Fibroblast of mammary gland (primary cell): ENCODE data around the gene ZSCAN30.

Experiments used
- DNase-seq: peaks from one replicate; pipeline ENCODE4 v3.0.0-alpha.2; 2010; ENCODE audit warnings: low read depth
- H3K4me3 ChIP-seq: 2 replicates; pipeline ENCODE4 v1.5.1; 2011; ENCODE audit warnings: low read depth, mild to moderate bottlenecking, low read length, moderate library complexity; ENCODE audit not compliant: control insufficient read depth
- TF ChIP-seq, protein P1 (sequence below): conservative IDR thresholded peaks from 2 replicates; pipeline ENCODE4 v1.5.1; 2011; ENCODE audit warnings: low read depth, low read length, inconsistent platforms; ENCODE audit not compliant: control insufficient read depth, insufficient read depth

The ZSCAN30 gene

DNA sequence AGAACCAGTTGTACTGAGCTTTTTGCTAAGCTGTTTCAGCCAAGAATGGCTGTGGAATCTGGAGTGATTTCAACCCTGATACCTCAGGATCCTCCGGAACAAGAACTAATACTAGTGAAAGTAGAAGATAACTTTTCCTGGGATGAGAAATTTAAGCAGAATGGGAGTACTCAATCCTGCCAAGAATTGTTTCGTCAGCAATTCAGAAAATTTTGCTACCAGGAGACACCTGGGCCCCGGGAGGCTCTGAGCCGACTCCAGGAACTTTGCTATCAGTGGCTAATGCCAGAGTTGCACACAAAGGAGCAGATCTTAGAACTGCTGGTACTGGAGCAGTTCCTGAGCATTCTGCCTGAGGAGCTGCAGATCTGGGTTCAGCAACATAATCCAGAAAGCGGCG lies 47.6 kb downstream of the ZSCAN30 start:
- no peak for DNase-seq
- H3K4me3 ChIP-seq, result no peak overlapping the region
- TF ChIP-seq, protein P1, sequence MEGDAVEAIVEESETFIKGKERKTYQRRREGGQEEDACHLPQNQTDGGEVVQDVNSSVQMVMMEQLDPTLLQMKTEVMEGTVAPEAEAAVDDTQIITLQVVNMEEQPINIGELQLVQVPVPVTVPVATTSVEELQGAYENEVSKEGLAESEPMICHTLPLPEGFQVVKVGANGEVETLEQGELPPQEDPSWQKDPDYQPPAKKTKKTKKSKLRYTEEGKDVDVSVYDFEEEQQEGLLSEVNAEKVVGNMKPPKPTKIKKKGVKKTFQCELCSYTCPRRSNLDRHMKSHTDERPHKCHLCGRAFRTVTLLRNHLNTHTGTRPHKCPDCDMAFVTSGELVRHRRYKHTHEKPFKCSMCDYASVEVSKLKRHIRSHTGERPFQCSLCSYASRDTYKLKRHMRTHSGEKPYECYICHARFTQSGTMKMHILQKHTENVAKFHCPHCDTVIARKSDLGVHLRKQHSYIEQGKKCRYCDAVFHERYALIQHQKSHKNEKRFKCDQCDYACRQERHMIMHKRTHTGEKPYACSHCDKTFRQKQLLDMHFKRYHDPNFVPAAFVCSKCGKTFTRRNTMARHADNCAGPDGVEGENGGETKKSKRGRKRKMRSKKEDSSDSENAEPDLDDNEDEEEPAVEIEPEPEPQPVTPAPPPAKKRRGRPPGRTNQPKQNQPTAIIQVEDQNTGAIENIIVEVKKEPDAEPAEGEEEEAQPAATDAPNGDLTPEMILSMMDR, result no peak

DNA sequence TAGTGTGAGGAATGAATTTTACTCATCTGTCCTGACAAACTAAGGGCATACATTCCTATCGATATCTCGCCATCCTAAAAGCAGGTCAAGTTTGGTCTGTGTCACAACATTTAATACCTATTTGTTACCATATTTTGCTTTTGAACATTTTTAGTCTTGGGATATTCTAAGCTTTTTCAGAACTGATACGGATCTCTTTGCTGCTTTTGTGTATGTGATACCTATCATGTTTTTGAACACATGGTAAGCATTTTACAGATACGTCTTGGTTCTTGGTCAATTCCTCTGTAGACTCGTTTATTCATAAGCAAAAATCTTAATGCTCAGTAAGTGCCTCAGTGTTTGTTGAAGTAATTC lies 48.6 kb downstream of the ZSCAN30 start:
- TF ChIP-seq, protein P1, result no peak
- DNase-seq, result no peak
- H3K4me3 ChIP-seq, result peak overlapping the region; percentile 73

DNA sequence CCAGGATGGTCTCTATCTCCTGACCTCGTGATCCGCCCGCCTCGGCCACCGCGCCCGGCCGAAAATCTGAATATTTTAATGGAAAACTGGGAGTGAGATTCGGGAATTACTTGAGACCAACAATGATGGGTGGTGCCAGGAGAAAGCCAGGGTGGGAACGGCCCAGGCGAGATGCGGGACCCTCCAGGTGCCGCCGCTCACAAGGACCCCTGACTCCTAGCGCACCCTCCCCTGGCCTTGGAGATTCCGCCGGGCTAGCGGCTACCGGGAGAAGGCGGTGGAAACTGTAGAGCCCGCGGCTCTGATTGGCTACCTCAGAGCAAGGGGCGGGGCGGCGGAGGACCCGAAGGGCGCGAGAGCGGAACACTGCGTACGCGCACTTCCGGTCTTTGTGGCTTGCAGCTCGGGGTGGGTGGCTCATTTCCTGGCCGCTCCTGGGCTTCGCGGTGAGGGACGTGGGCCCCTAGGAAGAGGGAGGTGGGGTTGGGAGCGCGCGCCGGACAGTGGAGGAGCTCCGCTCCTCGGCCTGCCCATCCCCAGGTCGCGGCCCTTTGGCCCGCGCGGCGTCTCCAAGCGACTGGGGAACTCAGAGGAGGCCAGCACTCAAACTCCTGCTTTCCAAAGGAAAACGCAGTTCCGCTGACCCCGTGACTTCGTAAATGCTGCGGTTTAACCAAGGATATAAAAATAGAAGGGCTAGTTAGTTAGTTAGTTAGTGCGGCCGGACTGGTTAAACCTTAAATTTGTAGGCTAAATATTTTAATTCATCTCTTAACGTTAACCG lies 49.2 kb downstream of the ZSCAN30 start, which contains the start of gene ZNF397:
Gene ZNF397 (plus strand): TSS at position 371 of the 784 bp plus-strand sequence. CDS start 1,437 bp downstream, outside the sequence.
- peak; percentile 96 for DNase-seq
- TF ChIP-seq, protein P1, result no peak

DNA sequence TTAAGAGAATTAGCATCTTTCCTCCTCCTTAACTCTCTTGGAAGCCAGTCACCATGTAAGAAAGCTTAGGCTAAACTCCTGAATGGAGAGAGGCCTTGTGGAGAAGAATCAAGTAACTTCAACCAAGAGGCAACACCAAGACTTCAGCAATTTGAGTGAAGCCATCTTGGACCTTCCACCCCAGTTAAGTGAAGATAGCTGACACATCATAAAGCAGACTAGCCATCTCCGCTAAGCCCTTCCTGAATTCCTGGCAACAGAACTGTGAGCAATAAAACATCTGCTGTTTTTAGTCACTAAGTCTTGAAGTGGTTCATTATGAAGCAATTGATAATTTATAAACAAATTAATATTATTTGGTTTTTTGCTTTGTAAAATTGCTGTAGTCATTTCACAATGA lies 50.7 kb downstream of the ZSCAN30 start:
- peak; percentile 19 for DNase-seq
- TF ChIP-seq, protein P1, result no peak
- no peak overlapping the region for H3K4me3 ChIP-seq

More for the DNA sequence above, 49.2 kb downstream of the ZSCAN30 start, which contains the start of gene ZNF397:
- H3K4me3 ChIP-seq, result peak within 1 kb of the TSS; percentile 73

GRCh38 chr18:35236571-35237363 lies 53.3 kb downstream of the ZSCAN30 start:
- DNase-seq, result peak; percentile 21
- TF ChIP-seq, protein P1, result no peak
- no peak overlapping the region for H3K4me3 ChIP-seq

DNA sequence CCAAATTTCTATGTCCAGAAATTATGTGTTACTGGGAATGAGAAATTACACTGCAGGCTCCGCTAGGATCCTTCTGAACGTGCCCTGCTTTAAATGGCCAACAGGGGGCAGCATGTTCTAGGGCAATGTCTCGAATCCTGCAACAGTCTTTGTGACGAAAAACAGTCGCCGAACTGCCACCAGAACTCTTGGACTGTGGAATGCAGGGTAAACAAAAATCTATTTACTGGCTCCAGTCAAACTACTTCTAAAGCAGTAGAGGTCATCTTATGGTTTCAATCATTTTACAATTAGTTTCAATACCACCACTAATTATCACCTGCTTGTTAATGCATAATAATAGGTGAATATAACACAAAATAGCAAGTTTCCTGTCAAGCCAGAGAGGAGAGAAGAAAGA lies 59.0 kb downstream of the ZSCAN30 start:
- peak; percentile 70 for DNase-seq
- TF ChIP-seq, protein P1, result peak; percentile 97
- H3K4me3 ChIP-seq, result no peak overlapping the region
